ENCODE measurements around the gene AQP2.

AQP2 gene

GRCh38 chr12:49920915-49921286 is 29.6 kb upstream of the AQP2 start:
- no peak for DNase-seq

- no peak for DNase-seq
Measured at GRCh38 chr12:49921299-49921698, 29.2 kb upstream of the AQP2 start.

GRCh38 chr12:49921936-49922335 is 28.6 kb upstream of the AQP2 start:
- no peak for DNase-seq

GRCh38 chr12:49922349-49923034 is 28.0 kb upstream of the AQP2 start:
- no peak for DNase-seq

GRCh38 chr12:49923035-49923644 is 27.4 kb upstream of the AQP2 start:
- DNase-seq: no peak

- no peak for DNase-seq
Measured at GRCh38 chr12:49923880-49924556, 26.5 kb upstream of the AQP2 start.

GRCh38 chr12:49924628-49925246 is 25.8 kb upstream of the AQP2 start:
- DNase-seq: no peak

- DNase-seq: peak; percentile 29
Measured at GRCh38 chr12:49925433-49926204, 24.9 kb upstream of the AQP2 start.

- no peak for DNase-seq
Measured at GRCh38 chr12:49928471-49928870, 22.1 kb upstream of the AQP2 start.

GRCh38 chr12:49929581-49929980 is 21.0 kb upstream of the AQP2 start:
- no peak for DNase-seq

- DNase-seq: no peak
Measured at GRCh38 chr12:49930515-49931288, 19.8 kb upstream of the AQP2 start.

GRCh38 chr12:49932023-49932422 is 18.5 kb upstream of the AQP2 start:
- no peak for DNase-seq

- DNase-seq: no peak
Measured at GRCh38 chr12:49932533-49933130, 17.9 kb upstream of the AQP2 start.

GRCh38 chr12:49933796-49934195 is 16.7 kb upstream of the AQP2 start:
- DNase-seq: no peak

- no peak for DNase-seq
Measured at GRCh38 chr12:49934505-49934904, 16.0 kb upstream of the AQP2 start.

- no peak for DNase-seq
Measured at GRCh38 chr12:49936925-49937324, 13.6 kb upstream of the AQP2 start.

GRCh38 chr12:49937639-49938300 is 12.8 kb upstream of the AQP2 start:
- DNase-seq: no peak

GRCh38 chr12:49939307-49939706 is 11.2 kb upstream of the AQP2 start:
- DNase-seq: no peak

- no peak for DNase-seq
Measured at GRCh38 chr12:49939707-49940106, 10.8 kb upstream of the AQP2 start.

GRCh38 chr12:49941556-49942511 is 8.7 kb upstream of the AQP2 start:
- DNase-seq: no peak

Data from MV-4-11 (cell line).